ENCODE data around the gene KCNB1. TPM values are rescaled to one million over a fixed set of nuclear protein-coding genes. Genes with fewer than 3 reads are reported as not detected.

KCNB1 gene
- total RNA-seq, 2 experiments from 2014 or later = 0.05 TPM; not detected in 1

GRCh38 chr20:49349694-49350252 lies 132.7 kb downstream of the KCNB1 start:
- no peak for DNase-seq
- Mint-ChIP-seq H3K4me1 (peaks cover 4% of the 10 kb centered on the region), H3K9me3 (ENCODE audit: low read depth) (no peaks in the 10 kb centered on the region), H3K27me3 (peaks cover 28% of the 10 kb centered on the region), H3K4me3 (no peak overlapping the region), H3K27ac (no peak overlapping the region), H3K36me3 (no peaks in the 10 kb centered on the region)
- CTCF ChIA-PET = no interaction called here
- ATAC-seq = no peak

- no peak overlapping the region for H3K27ac Mint-ChIP-seq
- CTCF ChIA-PET = interaction anchor here (1.1 kb wide), 1 partner anchor 26 kb away, joined by 3 read pairs; no protein-coding TSS in a partner anchor
- H3K4me3 Mint-ChIP-seq = no peak overlapping the region
- peaks cover 28% of the 10 kb centered on the region for H3K27me3 Mint-ChIP-seq
- DNase-seq = no peak
- peaks cover 4% of the 10 kb centered on the region for H3K4me1 Mint-ChIP-seq
- no peaks in the 10 kb centered on the region for H3K9me3 Mint-ChIP-seq (ENCODE audit: low read depth)
- no peaks in the 10 kb centered on the region for H3K36me3 Mint-ChIP-seq
- no peak for ATAC-seq
Observed at GRCh38 chr20:49349078-49349477, 133.4 kb downstream of the KCNB1 start.

GRCh38 chr20:49348563-49348962 lies 133.9 kb downstream of the KCNB1 start:
- Mint-ChIP-seq H3K36me3 (no peaks in the 10 kb centered on the region), H3K27ac (no peak overlapping the region), H3K27me3 (peaks cover 33% of the 10 kb centered on the region), H3K4me1 (peaks cover 4% of the 10 kb centered on the region), H3K9me3 (ENCODE audit: low read depth) (no peaks in the 10 kb centered on the region), H3K4me3 (no peak overlapping the region)
- no peak for DNase-seq
- no peak for ATAC-seq
- CTCF ChIA-PET = interaction anchor here (0.7 to 1.1 kb wide), 2 partner anchors 25 to 1420 kb away, joined by 3 read pairs; no protein-coding TSS in a partner anchor

- H3K27ac Mint-ChIP-seq = no peak overlapping the region
- H3K9me3 Mint-ChIP-seq (ENCODE audit: low read depth) = no peaks in the 10 kb centered on the region
- H3K36me3 Mint-ChIP-seq = no peaks in the 10 kb centered on the region
- CTCF ChIA-PET = interaction anchor here (1.5 to 2.9 kb wide), 2 partner anchors 16 to 137 kb away, joined by 5 to 7 read pairs; no protein-coding TSS in a partner anchor
- H3K4me1 Mint-ChIP-seq = peaks cover 4% of the 10 kb centered on the region
- ATAC-seq = no peak
- H3K27me3 Mint-ChIP-seq = peaks cover 37% of the 10 kb centered on the region
- no peak overlapping the region for H3K4me3 Mint-ChIP-seq
- no peak for DNase-seq
Observed at GRCh38 chr20:49347156-49347555, 135.3 kb downstream of the KCNB1 start.

- H3K27me3 Mint-ChIP-seq = peaks cover 37% of the 10 kb centered on the region
- H3K27ac Mint-ChIP-seq = no peak overlapping the region
- no peaks in the 10 kb centered on the region for H3K9me3 Mint-ChIP-seq (ENCODE audit: low read depth)
- no peaks in the 10 kb centered on the region for H3K36me3 Mint-ChIP-seq
- no peak for ATAC-seq
- peaks cover 4% of the 10 kb centered on the region for H3K4me1 Mint-ChIP-seq
- no peak for DNase-seq
- CTCF ChIA-PET = interaction anchor here (0.9 to 2.9 kb wide), 3 partner anchors 15 to 156 kb away, joined by 3 to 7 read pairs (median 5); no protein-coding TSS in a partner anchor
- H3K4me3 Mint-ChIP-seq = no peak overlapping the region
Observed at GRCh38 chr20:49346682-49347081, 135.8 kb downstream of the KCNB1 start.

GRCh38 chr20:49345524-49345923 lies 136.9 kb downstream of the KCNB1 start:
- DNase-seq (no peak), ATAC-seq (no peak)
- H3K4me3 Mint-ChIP-seq = no peak overlapping the region
- H3K4me1 Mint-ChIP-seq = peaks cover 4% of the 10 kb centered on the region
- no peaks in the 10 kb centered on the region for H3K36me3 Mint-ChIP-seq
- H3K27me3 Mint-ChIP-seq = peaks cover 37% of the 10 kb centered on the region
- CTCF ChIA-PET = interaction anchor here (2.9 kb wide), 1 partner anchor 139 kb away, joined by 7 read pairs; no protein-coding TSS in a partner anchor
- no peak overlapping the region for H3K27ac Mint-ChIP-seq
- H3K9me3 Mint-ChIP-seq (ENCODE audit: low read depth) = no peaks in the 10 kb centered on the region

- H3K4me1 Mint-ChIP-seq = peaks cover 4% of the 10 kb centered on the region
- peaks cover 35% of the 10 kb centered on the region for H3K27me3 Mint-ChIP-seq
- no peak for ATAC-seq
- H3K36me3 Mint-ChIP-seq = no peaks in the 10 kb centered on the region
- no peak overlapping the region for H3K27ac Mint-ChIP-seq
- H3K9me3 Mint-ChIP-seq (ENCODE audit: low read depth) = no peaks in the 10 kb centered on the region
- CTCF ChIA-PET = interaction anchor here (2.7 to 2.9 kb wide), 2 partner anchors 10 to 139 kb away, joined by 7 to 11 read pairs; no protein-coding TSS in a partner anchor
- H3K4me3 Mint-ChIP-seq = no peak overlapping the region
- DNase-seq = no peak
Observed at GRCh38 chr20:49344975-49345374, 137.5 kb downstream of the KCNB1 start.

GRCh38 chr20:49344140-49344539 lies 138.3 kb downstream of the KCNB1 start:
- Mint-ChIP-seq H3K9me3 (ENCODE audit: low read depth) (no peaks in the 10 kb centered on the region), H3K27ac (no peak overlapping the region), H3K4me3 (no peak overlapping the region), H3K4me1 (peaks cover 4% of the 10 kb centered on the region), H3K36me3 (no peaks in the 10 kb centered on the region), H3K27me3 (peaks cover 31% of the 10 kb centered on the region)
- CTCF ChIA-PET = interaction anchor here (1.2 to 2.7 kb wide), 3 partner anchors 9 to 165 kb away, joined by 3 to 11 read pairs (median 5); no protein-coding TSS in a partner anchor
- DNase-seq (no peak), ATAC-seq (no peak)

GRCh38 chr20:49343246-49343645 lies 139.2 kb downstream of the KCNB1 start:
- Mint-ChIP-seq H3K36me3 (no peaks in the 10 kb centered on the region), H3K27me3 (peaks cover 25% of the 10 kb centered on the region), H3K4me1 (peaks cover 4% of the 10 kb centered on the region), H3K27ac (no peak overlapping the region), H3K4me3 (no peak overlapping the region), H3K9me3 (ENCODE audit: low read depth) (no peaks in the 10 kb centered on the region)
- no peak for ATAC-seq
- no peak for DNase-seq
- CTCF ChIA-PET = interaction anchor here (1.2 to 2.7 kb wide), 3 partner anchors 9 to 165 kb away, joined by 3 to 11 read pairs (median 5); no protein-coding TSS in a partner anchor

GRCh38 chr20:49340161-49340966 lies 142.1 kb downstream of the KCNB1 start:
- Mint-ChIP-seq H3K27ac (no peak overlapping the region), H3K4me3 (no peak overlapping the region), H3K27me3 (peaks cover 15% of the 10 kb centered on the region), H3K4me1 (no peaks in the 10 kb centered on the region), H3K36me3 (no peaks in the 10 kb centered on the region), H3K9me3 (ENCODE audit: low read depth) (no peaks in the 10 kb centered on the region)
- CTCF ChIA-PET = no interaction called here
- ATAC-seq (no peak), DNase-seq (no peak)

GRCh38 chr20:49339123-49339522 lies 143.3 kb downstream of the KCNB1 start:
- Mint-ChIP-seq H3K4me1 (no peaks in the 10 kb centered on the region), H3K27me3 (peaks cover 13% of the 10 kb centered on the region), H3K27ac (no peak overlapping the region), H3K4me3 (no peak overlapping the region), H3K9me3 (ENCODE audit: low read depth) (no peaks in the 10 kb centered on the region), H3K36me3 (no peaks in the 10 kb centered on the region)
- CTCF ChIA-PET = interaction anchor here (1.1 kb wide), 1 partner anchor 167 kb away, joined by 3 read pairs; no protein-coding TSS in a partner anchor
- DNase-seq (no peak), ATAC-seq (no peak)

- Mint-ChIP-seq H3K36me3 (no peaks in the 10 kb centered on the region), H3K27ac (no peak overlapping the region), H3K4me1 (peaks cover 3% of the 10 kb centered on the region), H3K27me3 (peaks cover 7% of the 10 kb centered on the region), H3K4me3 (no peak overlapping the region), H3K9me3 (ENCODE audit: low read depth) (no peaks in the 10 kb centered on the region)
- CTCF ChIA-PET = interaction anchor here (2.6 kb wide), 1 partner anchor 147 kb away, joined by 11 read pairs; no protein-coding TSS in a partner anchor
- DNase-seq (no peak), ATAC-seq (no peak)
Observed at GRCh38 chr20:49338061-49338460, 144.4 kb downstream of the KCNB1 start.

- Mint-ChIP-seq H3K27me3 (peaks cover 11% of the 10 kb centered on the region), H3K36me3 (no peaks in the 10 kb centered on the region), H3K4me1 (peaks cover 3% of the 10 kb centered on the region), H3K9me3 (ENCODE audit: low read depth) (no peaks in the 10 kb centered on the region), H3K27ac (no peak overlapping the region), H3K4me3 (no peak overlapping the region)
- DNase-seq = no peak
- CTCF ChIA-PET = interaction anchor here (1.2 to 2.6 kb wide), 3 partner anchors 14 to 205 kb away, joined by 4 to 11 read pairs (median 5); no protein-coding TSS in a partner anchor
- no peak for ATAC-seq
Observed at GRCh38 chr20:49337357-49337756, 145.1 kb downstream of the KCNB1 start.

All from activated CD8-positive, alpha-beta memory T cell treated with anti-CD3 and anti-CD28 coated beads, Interleukin-2, amount 10 ng/mL, durations not matched to agents 7 days and 5 days (primary cell).